ENCODE results near the gene MIP.
"Not testable (repeated sequence)": the region's sequence is repeated elsewhere in the genome, so short reads cannot be mapped to it uniquely, and the experiment has no call there.

The MIP gene

GRCh38 chr12:56462565-56462964 is 8.1 kb upstream of the MIP start:
- no peak for DNase-seq

- DNase-seq = no peak
These were observed 7.0 kb upstream of the MIP start for GRCh38 chr12:56461235-56462159.

- DNase-seq = no peak
These were observed 3.4 kb upstream of the MIP start for GRCh38 chr12:56457817-56458216.

- no peak for DNase-seq
These were observed 3.3 kb downstream of the MIP start for GRCh38 chr12:56451147-56451546.

GRCh38 chr12:56450241-56450640 is 4.2 kb downstream of the MIP start:
- no peak for DNase-seq

- DNase-seq = no peak
These were observed 4.9 kb downstream of the MIP start for GRCh38 chr12:56449622-56449984.

GRCh38 chr12:56448860-56449621 is 5.4 kb downstream of the MIP start, which contains the start of gene TIMELESS:
Gene TIMELESS (minus strand): TSS chr12:56449426. CDS start chr12:56434170, 15,256 bp downstream.
- DNase-seq = peak; percentile 65

- DNase-seq = not testable (repeated sequence)
These were observed 11.2 kb downstream of the MIP start for GRCh38 chr12:56443208-56443607.

- no peak for DNase-seq
These were observed 16.9 kb downstream of the MIP start for GRCh38 chr12:56437430-56438176.

- no peak for DNase-seq
These were observed 19.6 kb downstream of the MIP start for GRCh38 chr12:56434828-56435227.

- DNase-seq = no peak
These were observed 22.6 kb downstream of the MIP start for GRCh38 chr12:56431850-56432249.

GRCh38 chr12:56431288-56431687 is 23.2 kb downstream of the MIP start:
- no peak for DNase-seq

- DNase-seq = no peak
These were observed 28.5 kb downstream of the MIP start for GRCh38 chr12:56425940-56426438.

GRCh38 chr12:56425193-56425592 is 29.3 kb downstream of the MIP start:
- no peak for DNase-seq

- DNase-seq = no peak
These were observed 34.0 kb downstream of the MIP start for GRCh38 chr12:56420411-56420810.

GRCh38 chr12:56417739-56418138 is 36.7 kb downstream of the MIP start:
- no peak for DNase-seq

- DNase-seq = no peak
These were observed 40.1 kb downstream of the MIP start for GRCh38 chr12:56414401-56414800.

GRCh38 chr12:56413392-56413791 is 41.1 kb downstream of the MIP start:
- DNase-seq = no peak

GRCh38 chr12:56411781-56412639 is 42.4 kb downstream of the MIP start:
- DNase-seq = no peak

- no peak for DNase-seq
These were observed 43.7 kb downstream of the MIP start for GRCh38 chr12:56410768-56411167.

GRCh38 chr12:56408799-56409417 is 45.5 kb downstream of the MIP start:
- no peak for DNase-seq

- DNase-seq = not testable (repeated sequence)
These were observed 50.2 kb downstream of the MIP start for GRCh38 chr12:56404227-56404626.
